Coronary artery (tissue), 2 donors: ENCODE measurements around the gene RAPGEF6.
"Not testable (repeated sequence)": the region's sequence is repeated elsewhere in the genome, so short reads cannot be mapped to it uniquely, and the experiment has no call there.

ENCODE experiments used
- DNase-seq: peaks from one replicate; pipeline ENCODE4 v3.0.0-alpha.2; 2017; ENCODE audit warnings: low spot score
- H3K27ac ChIP-seq, 2 donors: fragments of 200-600 bp; sonication (generic); one replicate each; pipeline ENCODE4 v1.5.1; 2016 to 2019
- H3K4me3 ChIP-seq: fragments of 200-600 bp; sonication (generic); 2 replicates; pipeline ENCODE4 v1.5.1; 2016; ENCODE audit warnings: mild to moderate bottlenecking, moderate library complexity
- TF ChIP-seq, protein P1 (sequence below): fragments of 200-600 bp; sonication (generic); IDR thresholded peaks from one replicate; pipeline ENCODE4 v1.5.1; 2019; ENCODE audit warnings: antibody characterized with exemption

The RAPGEF6 gene

DNA sequence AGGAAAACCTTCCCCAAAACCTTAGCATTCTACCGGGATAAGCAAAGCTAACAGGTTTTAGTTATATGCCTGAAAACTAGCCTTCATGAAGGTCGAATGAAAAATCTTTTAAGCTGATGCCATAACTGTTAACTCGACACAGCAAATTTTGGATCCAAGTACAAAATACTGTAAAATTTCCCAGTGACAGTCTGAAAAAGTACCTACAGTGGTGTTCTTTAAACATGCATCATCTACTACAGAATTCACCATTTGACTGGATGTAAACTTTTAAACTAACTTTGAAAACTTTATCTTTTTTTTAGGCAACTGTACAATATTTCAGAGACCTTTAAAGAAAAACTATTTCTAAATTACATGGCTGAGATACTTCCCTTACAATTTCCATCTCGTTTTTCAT, 791 bp downstream of the RAPGEF6 start:
- H3K4me3 ChIP-seq, result peak overlapping the region; percentile 97
- peak overlapping the region; percentile 94 for H3K27ac ChIP-seq
- TF ChIP-seq, protein P1, sequence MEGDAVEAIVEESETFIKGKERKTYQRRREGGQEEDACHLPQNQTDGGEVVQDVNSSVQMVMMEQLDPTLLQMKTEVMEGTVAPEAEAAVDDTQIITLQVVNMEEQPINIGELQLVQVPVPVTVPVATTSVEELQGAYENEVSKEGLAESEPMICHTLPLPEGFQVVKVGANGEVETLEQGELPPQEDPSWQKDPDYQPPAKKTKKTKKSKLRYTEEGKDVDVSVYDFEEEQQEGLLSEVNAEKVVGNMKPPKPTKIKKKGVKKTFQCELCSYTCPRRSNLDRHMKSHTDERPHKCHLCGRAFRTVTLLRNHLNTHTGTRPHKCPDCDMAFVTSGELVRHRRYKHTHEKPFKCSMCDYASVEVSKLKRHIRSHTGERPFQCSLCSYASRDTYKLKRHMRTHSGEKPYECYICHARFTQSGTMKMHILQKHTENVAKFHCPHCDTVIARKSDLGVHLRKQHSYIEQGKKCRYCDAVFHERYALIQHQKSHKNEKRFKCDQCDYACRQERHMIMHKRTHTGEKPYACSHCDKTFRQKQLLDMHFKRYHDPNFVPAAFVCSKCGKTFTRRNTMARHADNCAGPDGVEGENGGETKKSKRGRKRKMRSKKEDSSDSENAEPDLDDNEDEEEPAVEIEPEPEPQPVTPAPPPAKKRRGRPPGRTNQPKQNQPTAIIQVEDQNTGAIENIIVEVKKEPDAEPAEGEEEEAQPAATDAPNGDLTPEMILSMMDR, result no peak
- no peak for DNase-seq

DNA sequence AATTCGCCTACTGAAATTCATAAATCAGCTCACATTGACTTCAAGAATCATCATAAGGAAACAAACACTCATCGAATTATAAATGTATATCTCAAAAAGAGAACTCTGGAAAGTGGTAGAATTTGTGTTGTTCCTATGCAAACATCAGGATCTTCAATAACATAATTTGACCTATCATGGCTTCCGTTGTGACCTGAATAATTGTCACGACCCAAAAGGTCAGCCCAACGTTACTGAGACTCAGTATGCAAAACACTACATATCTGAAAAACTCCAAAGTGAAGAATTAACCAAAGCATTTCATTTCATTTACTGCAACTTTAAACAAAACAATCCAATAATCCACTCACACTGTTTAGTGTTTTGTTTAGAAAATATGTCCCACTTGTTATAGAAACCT, 1.2 kb downstream of the RAPGEF6 start:
- TF ChIP-seq, protein P1, result no peak
- Histone ChIP-seq H3K27ac (peak overlapping the region; percentile 94), H3K4me3 (peak overlapping the region; percentile 97)
- no peak for DNase-seq

DNA sequence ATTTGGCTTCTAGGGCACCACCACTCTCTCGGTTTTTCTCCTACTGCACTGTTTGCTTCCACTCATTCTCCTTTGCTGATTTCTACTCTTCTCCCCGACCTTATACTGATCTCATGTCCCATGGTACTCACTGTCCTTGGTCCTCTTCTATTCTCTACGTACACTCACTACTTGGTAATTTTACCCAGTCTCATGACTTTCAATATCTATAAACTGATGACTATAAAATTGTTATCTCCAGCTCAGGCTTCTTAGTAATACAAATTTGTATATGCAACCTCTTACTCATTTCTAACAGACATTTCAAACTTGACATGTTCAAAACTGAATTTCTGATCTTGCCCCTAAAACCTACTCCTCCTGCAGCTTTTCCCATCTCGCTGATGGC, 4.1 kb downstream of the RAPGEF6 start:
- DNase-seq, result no peak
- TF ChIP-seq, protein P1, result no peak
- no peak overlapping the region for H3K4me3 ChIP-seq
- peak overlapping the region in 1 of 2 donors; percentile 18 for H3K27ac ChIP-seq

DNA sequence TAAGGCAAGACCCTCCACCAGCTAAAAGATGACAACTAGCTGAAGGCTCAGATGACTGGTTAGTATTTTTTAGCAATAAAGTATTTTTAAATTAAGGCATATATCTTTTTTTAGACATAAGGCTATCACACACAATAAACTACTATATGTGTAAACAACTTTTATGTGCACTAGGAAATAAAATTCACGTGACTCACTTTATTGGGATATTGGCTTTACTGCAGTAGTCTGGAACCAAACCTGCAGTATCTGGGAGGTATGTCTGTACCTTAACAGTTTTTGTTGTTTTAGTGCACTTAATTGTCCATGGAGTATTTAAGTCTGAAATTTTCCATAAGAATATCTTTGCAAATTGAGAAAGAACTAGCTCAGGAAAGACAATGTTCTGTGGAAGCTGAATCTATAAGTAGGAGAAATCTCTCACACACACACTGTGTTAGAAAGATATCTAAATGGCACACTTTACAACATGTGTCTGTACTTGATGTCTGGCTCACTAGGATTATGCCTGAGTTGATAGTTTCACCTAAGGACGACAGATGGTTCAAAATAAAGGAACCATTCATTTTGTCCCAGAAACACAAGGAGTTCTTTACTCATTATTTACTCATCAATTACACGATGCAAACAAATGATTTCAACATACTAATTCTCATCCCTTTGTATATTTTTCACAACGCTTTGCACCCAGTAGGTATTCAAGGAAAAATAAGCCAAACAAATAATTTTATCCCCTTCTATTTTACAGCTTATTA, 4.6 kb downstream of the RAPGEF6 start:
- TF ChIP-seq, protein P1, result no peak
- Histone ChIP-seq H3K27ac (peak overlapping the region in 1 of 2 donors; percentile 18), H3K4me3 (no peak overlapping the region)
- DNase-seq, result no peak

DNA sequence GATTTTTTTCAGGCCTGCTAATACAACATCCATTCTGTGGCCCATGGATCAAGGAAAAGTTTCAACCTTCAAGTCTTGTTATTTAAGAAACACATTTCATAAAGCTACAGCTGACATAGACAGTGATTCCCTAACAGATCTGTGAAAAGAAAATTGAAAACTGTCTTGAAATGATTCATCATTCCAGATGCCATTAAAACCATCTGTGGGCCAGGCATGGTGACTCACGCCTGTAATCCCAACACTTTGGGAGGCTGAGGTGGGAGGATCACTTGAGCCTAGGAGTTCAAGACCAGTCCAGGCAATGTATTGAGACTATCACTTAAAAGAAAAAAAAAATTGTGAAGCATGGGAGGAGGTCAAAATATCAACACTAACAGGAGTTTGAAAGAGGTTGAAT, 6.0 kb downstream of the RAPGEF6 start:
- TF ChIP-seq, protein P1, result no peak
- no peak for DNase-seq
- Histone ChIP-seq H3K27ac (no peak overlapping the region), H3K4me3 (no peak overlapping the region)

DNA sequence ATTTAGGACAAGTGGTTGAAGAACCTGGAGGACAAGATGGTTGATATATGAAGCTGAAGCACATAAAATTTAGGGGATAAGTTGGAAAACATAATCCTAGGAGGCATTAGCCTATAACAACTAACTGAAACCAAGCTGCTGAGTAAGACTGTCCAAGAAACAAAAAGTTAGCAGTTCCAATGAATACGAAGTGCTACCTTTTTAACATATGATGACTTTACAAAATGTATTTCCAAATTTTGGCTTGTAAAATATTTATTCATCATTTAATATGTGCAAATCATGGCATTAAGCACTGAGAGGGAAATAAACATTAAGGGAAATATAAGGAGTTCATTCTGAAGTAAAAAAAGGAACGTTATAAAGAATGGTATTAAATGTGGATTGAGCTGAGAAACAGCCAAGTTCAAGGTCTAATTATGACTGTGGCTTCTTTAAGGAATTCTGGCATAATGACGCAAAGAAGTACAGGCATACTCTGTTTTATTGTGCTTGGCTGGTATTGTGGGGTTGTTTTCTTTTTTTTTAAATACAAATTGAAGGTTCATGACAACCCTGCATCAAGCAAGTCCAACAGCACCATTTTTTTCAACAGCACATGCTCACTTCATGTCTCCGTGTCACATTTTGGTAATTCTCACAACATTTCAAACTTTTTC, 7.7 kb downstream of the RAPGEF6 start:
- peak overlapping the region; percentile 45 to 50 for H3K27ac ChIP-seq
- peak overlapping the region; percentile 33 for H3K4me3 ChIP-seq
- TF ChIP-seq, protein P1, result no peak
- no peak for DNase-seq

DNA sequence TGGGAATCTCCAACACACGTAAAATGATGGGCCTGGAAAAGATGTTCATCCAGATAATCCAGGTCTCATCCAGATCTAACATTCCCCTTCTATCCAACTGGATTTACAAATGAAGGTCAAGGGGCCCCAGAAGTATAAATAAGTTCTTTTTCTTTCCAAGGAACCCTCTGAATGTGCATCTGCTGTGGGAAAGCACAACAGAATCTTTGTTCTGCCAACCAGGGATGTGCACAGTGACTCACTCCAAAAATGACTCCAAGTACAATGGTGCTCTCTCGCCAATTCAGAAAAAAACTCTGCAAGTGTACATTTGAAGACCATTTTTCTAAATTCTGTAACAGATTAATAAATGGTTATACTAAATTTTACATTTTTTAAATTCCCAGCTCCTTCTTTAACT, 12.4 kb downstream of the RAPGEF6 start:
- no peak overlapping the region for H3K27ac ChIP-seq
- TF ChIP-seq, protein P1, result no peak
- no peak for DNase-seq
- H3K4me3 ChIP-seq, result no peak overlapping the region

DNA sequence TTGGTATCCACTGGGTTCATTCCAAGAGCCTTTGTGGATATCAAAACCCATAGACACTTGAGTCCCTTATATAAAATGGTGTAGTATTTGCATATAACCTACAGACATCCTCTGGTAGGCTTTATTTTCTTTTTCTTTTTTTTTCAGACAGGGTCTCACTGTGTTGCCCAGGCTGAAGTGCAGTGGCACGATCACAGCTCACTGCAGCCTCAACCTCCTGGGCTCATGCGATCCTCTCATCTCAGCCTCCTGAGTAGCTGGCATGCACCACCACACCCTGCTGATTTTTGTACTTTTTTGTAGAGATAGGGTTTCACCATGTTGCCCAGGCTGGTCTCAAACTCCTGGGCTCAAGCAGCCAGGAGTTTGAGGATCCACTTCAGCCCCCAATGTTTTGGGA, 13.9 kb downstream of the RAPGEF6 start:
- H3K4me3 ChIP-seq, DNase-seq, H3K27ac ChIP-seq: not testable (repeated sequence)
